Neuron (in vitro differentiated cells): ENCODE results near the gene C18orf63.

Source experiments
- H2AFZ ChIP-seq: one replicate; pipeline ENCODE4 v1.6.1; 2013; ENCODE audit warnings: low read depth, mild to moderate bottlenecking, inconsistent platforms, low read length, moderate library complexity
- H3K27me3 ChIP-seq: one replicate; pipeline ENCODE4 v1.6.1; 2013; ENCODE audit warnings: low read length; ENCODE audit not compliant: insufficient read depth
- H3K36me3 ChIP-seq: one replicate; pipeline ENCODE4 v1.6.1; 2013; ENCODE audit warnings: low read length; ENCODE audit not compliant: insufficient read depth
- H3K4me1 ChIP-seq: one replicate; pipeline ENCODE4 v1.6.1; 2013; ENCODE audit warnings: low read length; ENCODE audit not compliant: insufficient read depth
- H3K4me3 ChIP-seq: 2 replicates; pipeline ENCODE4 v1.5.1; 2013; ENCODE audit warnings: mild to moderate bottlenecking, low read length, moderate library complexity
- H3K9me3 ChIP-seq: one replicate; pipeline ENCODE4 v1.6.1; 2013; ENCODE audit warnings: low read length

Gene C18orf63

GRCh38 chr18:74346206-74346605 lies 30.6 kb downstream of the C18orf63 start:
- Histone ChIP-seq H3K9me3 (no peaks in the 10 kb centered on the region), H3K4me3 (no peak overlapping the region), H3K36me3 (no peaks in the 10 kb centered on the region), H2AFZ (no peak overlapping the region), H3K4me1 (no peaks in the 10 kb centered on the region), H3K27me3 (peaks cover 4% of the 10 kb centered on the region)

- no peaks in the 10 kb centered on the region for H3K4me1 ChIP-seq
- no peaks in the 10 kb centered on the region for H3K9me3 ChIP-seq
- H2AFZ ChIP-seq: no peak overlapping the region
- no peak overlapping the region for H3K4me3 ChIP-seq
- H3K36me3 ChIP-seq: no peaks in the 10 kb centered on the region
- peaks cover 2% of the 10 kb centered on the region for H3K27me3 ChIP-seq
Observed at GRCh38 chr18:74348581-74348980, 32.9 kb downstream of the C18orf63 start.

- H3K4me1 ChIP-seq: no peaks in the 10 kb centered on the region
- H3K36me3 ChIP-seq: no peaks in the 10 kb centered on the region
- no peak overlapping the region for H2AFZ ChIP-seq
- peaks cover 9% of the 10 kb centered on the region for H3K27me3 ChIP-seq
- H3K9me3 ChIP-seq: no peaks in the 10 kb centered on the region
- H3K4me3 ChIP-seq: no peak overlapping the region
Observed at GRCh38 chr18:74351354-74351753, 35.7 kb downstream of the C18orf63 start.

GRCh38 chr18:74353169-74353775 lies 37.6 kb downstream of the C18orf63 start:
- H3K4me3 ChIP-seq: no peak overlapping the region
- H3K27me3 ChIP-seq: peaks cover 7% of the 10 kb centered on the region
- H3K4me1 ChIP-seq: no peaks in the 10 kb centered on the region
- no peak overlapping the region for H2AFZ ChIP-seq
- H3K36me3 ChIP-seq: no peaks in the 10 kb centered on the region
- H3K9me3 ChIP-seq: no peaks in the 10 kb centered on the region

GRCh38 chr18:74356959-74357358 lies 41.3 kb downstream of the C18orf63 start:
- Histone ChIP-seq H3K4me3 (no peak overlapping the region), H3K4me1 (no peaks in the 10 kb centered on the region), H3K36me3 (no peaks in the 10 kb centered on the region), H3K9me3 (no peaks in the 10 kb centered on the region), H2AFZ (no peak overlapping the region), H3K27me3 (peaks cover 7% of the 10 kb centered on the region)

GRCh38 chr18:74360852-74361655 lies 45.4 kb downstream of the C18orf63 start:
- H3K9me3 ChIP-seq: no peaks in the 10 kb centered on the region
- H3K4me1 ChIP-seq: no peaks in the 10 kb centered on the region
- H3K27me3 ChIP-seq: no peaks in the 10 kb centered on the region
- no peak overlapping the region for H3K4me3 ChIP-seq
- no peaks in the 10 kb centered on the region for H3K36me3 ChIP-seq
- H2AFZ ChIP-seq: no peak overlapping the region

- Histone ChIP-seq H3K4me1 (no peaks in the 10 kb centered on the region), H3K4me3 (no peak overlapping the region), H2AFZ (no peak overlapping the region), H3K9me3 (no peaks in the 10 kb centered on the region), H3K27me3 (peaks cover 2% of the 10 kb centered on the region), H3K36me3 (no peaks in the 10 kb centered on the region)
Observed at GRCh38 chr18:74367905-74368304, 52.3 kb downstream of the C18orf63 start.

- Histone ChIP-seq H3K4me1 (no peaks in the 10 kb centered on the region), H3K36me3 (no peaks in the 10 kb centered on the region), H2AFZ (no peak overlapping the region), H3K27me3 (peaks cover 2% of the 10 kb centered on the region), H3K4me3 (no peak overlapping the region), H3K9me3 (no peaks in the 10 kb centered on the region)
Observed at GRCh38 chr18:74368901-74369705, 53.5 kb downstream of the C18orf63 start.

GRCh38 chr18:74370115-74370514 lies 54.5 kb downstream of the C18orf63 start:
- H3K9me3 ChIP-seq: no peaks in the 10 kb centered on the region
- H3K27me3 ChIP-seq: peaks cover 2% of the 10 kb centered on the region
- H3K4me1 ChIP-seq: no peaks in the 10 kb centered on the region
- no peak overlapping the region for H2AFZ ChIP-seq
- H3K36me3 ChIP-seq: no peaks in the 10 kb centered on the region
- H3K4me3 ChIP-seq: no peak overlapping the region

GRCh38 chr18:74373428-74373827 lies 57.8 kb downstream of the C18orf63 start:
- Histone ChIP-seq H3K9me3 (no peaks in the 10 kb centered on the region), H2AFZ (no peak overlapping the region), H3K36me3 (no peaks in the 10 kb centered on the region), H3K27me3 (no peaks in the 10 kb centered on the region), H3K4me1 (no peaks in the 10 kb centered on the region), H3K4me3 (no peak overlapping the region)

- Histone ChIP-seq H3K9me3 (no peaks in the 10 kb centered on the region), H3K4me3 (no peak overlapping the region), H3K27me3 (no peaks in the 10 kb centered on the region), H3K4me1 (no peaks in the 10 kb centered on the region), H3K36me3 (no peaks in the 10 kb centered on the region), H2AFZ (no peak overlapping the region)
Observed at GRCh38 chr18:74375999-74376398, 60.4 kb downstream of the C18orf63 start.

GRCh38 chr18:74376523-74376922 lies 60.9 kb downstream of the C18orf63 start:
- Histone ChIP-seq H3K27me3 (no peaks in the 10 kb centered on the region), H3K9me3 (no peaks in the 10 kb centered on the region), H3K4me1 (no peaks in the 10 kb centered on the region), H3K36me3 (no peaks in the 10 kb centered on the region), H3K4me3 (no peak overlapping the region), H2AFZ (no peak overlapping the region)

- H3K4me3 ChIP-seq: no peak overlapping the region
- H3K27me3 ChIP-seq: no peaks in the 10 kb centered on the region
- H3K36me3 ChIP-seq: no peaks in the 10 kb centered on the region
- H2AFZ ChIP-seq: no peak overlapping the region
- H3K9me3 ChIP-seq: no peaks in the 10 kb centered on the region
- no peaks in the 10 kb centered on the region for H3K4me1 ChIP-seq
Observed at GRCh38 chr18:74377776-74378175, 62.1 kb downstream of the C18orf63 start.
